Measurements from ENCODE around the gene EIF5AL1. TPM values are rescaled to one million over a fixed set of nuclear protein-coding genes. Genes with fewer than 3 reads are reported as not detected.

The EIF5AL1 gene
- total and polyA plus RNA-seq, 2 donors (not counting 1 experiment from before 2014, with no cell fraction given): 0.33 to 2.0 TPM

DNA sequence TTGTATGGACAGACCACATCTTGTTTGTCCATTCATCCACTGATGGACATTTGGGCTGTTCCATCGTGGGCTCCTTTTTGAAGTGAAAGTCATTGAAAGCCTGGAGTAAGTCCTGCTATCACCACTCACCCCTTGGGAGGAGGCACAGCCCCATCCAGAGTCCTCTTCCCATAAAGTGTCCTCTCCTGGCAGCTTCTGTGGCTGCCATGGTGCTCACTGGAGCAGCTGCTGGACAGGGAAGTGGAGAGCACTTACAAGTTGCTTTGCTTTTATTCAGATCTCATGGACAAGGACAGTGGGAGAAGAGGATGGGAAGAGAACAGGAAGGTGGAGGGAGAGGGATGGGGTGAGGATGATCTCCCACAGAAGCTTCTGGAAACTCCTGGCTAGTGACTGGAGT is 18.5 kb upstream of the EIF5AL1 start:
- H3K27ac ChIP-seq (ENCODE audit: insufficient read depth, low read length): no peak overlapping the region
- H4K20me1 ChIP-seq (ENCODE audit: control insufficient read depth, extremely low read depth, insufficient read depth, low read length): no peaks in the 10 kb centered on the region
- TF ChIP-seq, protein P1, sequence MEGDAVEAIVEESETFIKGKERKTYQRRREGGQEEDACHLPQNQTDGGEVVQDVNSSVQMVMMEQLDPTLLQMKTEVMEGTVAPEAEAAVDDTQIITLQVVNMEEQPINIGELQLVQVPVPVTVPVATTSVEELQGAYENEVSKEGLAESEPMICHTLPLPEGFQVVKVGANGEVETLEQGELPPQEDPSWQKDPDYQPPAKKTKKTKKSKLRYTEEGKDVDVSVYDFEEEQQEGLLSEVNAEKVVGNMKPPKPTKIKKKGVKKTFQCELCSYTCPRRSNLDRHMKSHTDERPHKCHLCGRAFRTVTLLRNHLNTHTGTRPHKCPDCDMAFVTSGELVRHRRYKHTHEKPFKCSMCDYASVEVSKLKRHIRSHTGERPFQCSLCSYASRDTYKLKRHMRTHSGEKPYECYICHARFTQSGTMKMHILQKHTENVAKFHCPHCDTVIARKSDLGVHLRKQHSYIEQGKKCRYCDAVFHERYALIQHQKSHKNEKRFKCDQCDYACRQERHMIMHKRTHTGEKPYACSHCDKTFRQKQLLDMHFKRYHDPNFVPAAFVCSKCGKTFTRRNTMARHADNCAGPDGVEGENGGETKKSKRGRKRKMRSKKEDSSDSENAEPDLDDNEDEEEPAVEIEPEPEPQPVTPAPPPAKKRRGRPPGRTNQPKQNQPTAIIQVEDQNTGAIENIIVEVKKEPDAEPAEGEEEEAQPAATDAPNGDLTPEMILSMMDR (conservative IDR thresholded peaks at IDR 0.05 in 1 of 2, IDR thresholded peaks at IDR 0.05 in 1 of 2; ENCODE audit: low read depth in 1 of 2, low read length in 2 of 2): no peak
- no peak for TF ChIP-seq EZH2 (IDR thresholded peaks at IDR 0.05; ENCODE audit: low read length, missing control alignments)

DNA sequence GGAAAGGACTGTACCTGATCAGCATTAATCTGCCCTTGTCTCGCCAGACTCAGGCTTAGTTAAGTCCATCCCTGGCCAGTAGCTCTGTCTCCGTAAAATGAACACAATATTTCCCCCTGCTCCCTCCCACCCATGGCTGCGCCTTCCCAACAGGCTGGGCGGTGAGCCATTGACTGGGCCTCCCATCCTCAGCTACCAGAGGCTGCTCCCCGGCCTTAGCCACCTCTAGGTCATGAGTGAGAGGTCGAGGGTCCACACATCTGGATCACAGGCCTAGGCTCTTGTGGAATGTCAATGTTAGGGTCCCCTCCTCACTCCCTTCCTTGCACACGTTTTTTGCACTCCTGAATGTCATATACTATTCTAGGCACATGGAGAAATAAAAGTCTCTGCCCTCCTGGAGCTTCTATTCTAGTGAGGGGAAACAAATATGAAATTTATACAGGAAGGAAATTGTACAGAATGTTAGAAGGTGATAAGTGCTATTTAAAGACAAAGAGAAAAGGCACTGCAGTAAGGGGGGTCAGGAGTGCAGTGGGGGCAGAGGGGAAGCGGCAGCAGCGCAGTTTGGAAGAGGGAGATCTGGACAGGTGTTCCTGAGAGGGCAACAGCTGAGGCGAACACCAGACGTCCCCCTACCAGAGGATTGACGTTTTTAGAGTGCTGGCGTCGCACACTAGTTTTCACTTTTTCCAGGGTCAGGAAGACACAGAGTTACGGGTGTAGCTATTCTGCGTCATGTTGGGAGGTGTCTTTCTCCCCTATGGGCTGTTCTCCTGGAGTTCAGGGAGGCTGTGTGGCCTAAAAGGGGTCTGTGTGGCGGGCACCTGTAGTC is 17.2 kb upstream of the EIF5AL1 start:
- H4K20me1 ChIP-seq (ENCODE audit: control insufficient read depth, extremely low read depth, insufficient read depth, low read length): no peaks in the 10 kb centered on the region
- peaks cover 10% of the 10 kb centered on the region for H3K4me1 ChIP-seq (ENCODE audit: control insufficient read depth, extremely low read depth, insufficient read depth, low read length)
- no peak overlapping the region for H3K4me3 ChIP-seq (replicated peaks in 1 of 4; ENCODE audit: control extremely low read depth in 1 of 4, insufficient read depth in 1 of 4, low read depth in 3 of 4, low read length in 4 of 4)
- no peaks in the 10 kb centered on the region for H3K79me2 ChIP-seq (ENCODE audit: control insufficient read depth, insufficient read depth, low read length)
- TF ChIP-seq, protein P1 (conservative IDR thresholded peaks at IDR 0.05 in 1 of 2, IDR thresholded peaks at IDR 0.05 in 1 of 2; ENCODE audit: low read depth in 1 of 2, low read length in 2 of 2): no peak
- no peak for TF ChIP-seq EZH2 (IDR thresholded peaks at IDR 0.05; ENCODE audit: low read length, missing control alignments)
- no peak overlapping the region for H3K9ac ChIP-seq (ENCODE audit: insufficient read depth, low read length)
- H3K4me2 ChIP-seq (ENCODE audit: extremely low read depth, insufficient read depth, low read length): no peak overlapping the region
- no peaks in the 10 kb centered on the region for H3K9me3 ChIP-seq (ENCODE audit: control insufficient read depth, insufficient read depth, low read depth, low read length)
- no peak overlapping the region for H3K27ac ChIP-seq (ENCODE audit: insufficient read depth, low read length)
- peaks cover 28% of the 10 kb centered on the region for H3K27me3 ChIP-seq (ENCODE audit: control insufficient read depth, insufficient read depth, low read length)
- no peak overlapping the region for H2AFZ ChIP-seq (ENCODE audit: low read length)
- no peak for DNase-seq (ENCODE audit: low read depth in 2 of 2)
- no peaks in the 10 kb centered on the region for H3K36me3 ChIP-seq (ENCODE audit: control insufficient read depth, insufficient read depth, low read length)

More for the DNA sequence above, 18.5 kb upstream of the EIF5AL1 start:
- H3K36me3 ChIP-seq (ENCODE audit: control insufficient read depth, insufficient read depth, low read length): no peaks in the 10 kb centered on the region
- no peak for DNase-seq (ENCODE audit: low read depth in 2 of 2)
- no peak overlapping the region for H3K4me2 ChIP-seq (ENCODE audit: extremely low read depth, insufficient read depth, low read length)
- no peak overlapping the region for H3K9ac ChIP-seq (ENCODE audit: insufficient read depth, low read length)
- no peaks in the 10 kb centered on the region for H3K9me3 ChIP-seq (ENCODE audit: control insufficient read depth, insufficient read depth, low read depth, low read length)
- peaks cover 16% of the 10 kb centered on the region for H3K4me1 ChIP-seq (ENCODE audit: control insufficient read depth, extremely low read depth, insufficient read depth, low read length)
- no peaks in the 10 kb centered on the region for H3K79me2 ChIP-seq (ENCODE audit: control insufficient read depth, insufficient read depth, low read length)
- H3K4me3 ChIP-seq (replicated peaks in 1 of 4; ENCODE audit: control extremely low read depth in 1 of 4, insufficient read depth in 1 of 4, low read depth in 3 of 4, low read length in 4 of 4): no peak overlapping the region
- H2AFZ ChIP-seq (ENCODE audit: low read length): no peak overlapping the region
- H3K27me3 ChIP-seq (ENCODE audit: control insufficient read depth, insufficient read depth, low read length): peaks cover 23% of the 10 kb centered on the region

DNA sequence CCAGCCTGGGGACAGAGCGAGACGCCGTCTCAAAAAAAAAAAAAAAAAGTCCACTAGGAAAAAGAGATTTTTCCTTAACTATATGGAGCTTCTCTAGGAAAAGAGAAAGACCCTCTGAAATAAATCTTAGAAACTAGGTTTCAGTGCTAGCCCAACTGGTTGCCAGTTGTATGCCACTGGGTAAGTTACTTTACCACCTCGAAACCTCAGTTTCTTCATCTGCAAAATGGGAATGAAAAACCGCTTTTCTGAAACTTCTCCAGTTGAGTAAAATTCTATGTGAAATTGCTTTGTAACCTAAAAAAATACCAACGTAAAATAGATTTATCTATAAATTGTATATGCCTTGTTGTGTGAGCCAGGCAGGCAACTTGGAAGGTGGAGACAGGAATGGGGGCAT is 16.5 kb upstream of the EIF5AL1 start:
- Histone ChIP-seq H2AFZ (ENCODE audit: low read length) (no peak overlapping the region), H3K9ac (ENCODE audit: insufficient read depth, low read length) (no peak overlapping the region), H3K36me3 (ENCODE audit: control insufficient read depth, insufficient read depth, low read length) (no peaks in the 10 kb centered on the region), H3K4me3 (replicated peaks in 1 of 4; ENCODE audit: control extremely low read depth in 1 of 4, insufficient read depth in 1 of 4, low read depth in 3 of 4, low read length in 4 of 4) (no peak overlapping the region), H3K9me3 (ENCODE audit: control insufficient read depth, insufficient read depth, low read depth, low read length) (no peaks in the 10 kb centered on the region), H3K4me2 (ENCODE audit: extremely low read depth, insufficient read depth, low read length) (no peak overlapping the region), H3K79me2 (ENCODE audit: control insufficient read depth, insufficient read depth, low read length) (no peaks in the 10 kb centered on the region), H3K4me1 (ENCODE audit: control insufficient read depth, extremely low read depth, insufficient read depth, low read length) (peaks cover 3% of the 10 kb centered on the region), H3K27ac (ENCODE audit: insufficient read depth, low read length) (no peak overlapping the region), H4K20me1 (ENCODE audit: control insufficient read depth, extremely low read depth, insufficient read depth, low read length) (no peaks in the 10 kb centered on the region), H3K27me3 (ENCODE audit: control insufficient read depth, insufficient read depth, low read length) (peaks cover 28% of the 10 kb centered on the region)
- TF ChIP-seq, protein P1 (conservative IDR thresholded peaks at IDR 0.05 in 1 of 2, IDR thresholded peaks at IDR 0.05 in 1 of 2; ENCODE audit: low read depth in 1 of 2, low read length in 2 of 2): no peak
- no peak for TF ChIP-seq EZH2 (IDR thresholded peaks at IDR 0.05; ENCODE audit: low read length, missing control alignments)
- no peak for DNase-seq (ENCODE audit: low read depth in 2 of 2)
